Karpas-422 (cell line): ENCODE data around the gene RBM24. TPM values are rescaled to one million over a fixed set of nuclear protein-coding genes. Genes with fewer than 3 reads are reported as not detected.

Experiments used
- DNase-seq: peaks from one replicate; pipeline ENCODE4 v3.0.0-alpha.2; 2015
- H2AFZ ChIP-seq: fragments of 200-600 bp; sonication (generic); 2 replicates; pipeline ENCODE4 v1.6.1; 2014; ENCODE audit warnings: antibody characterized with exemption, low read length, mixed read lengths
- H3K27ac ChIP-seq: fragments of 200-600 bp; sonication (generic); 2 replicates; pipeline ENCODE4 v1.5.1; 2014; ENCODE audit warnings: mild to moderate bottlenecking, low read length, moderate library complexity
- H3K27me3 ChIP-seq: fragments of 200-600 bp; sonication (generic); 2 replicates; pipeline ENCODE4 v1.6.1; 2014; ENCODE audit warnings: low read length, mixed read lengths
- H3K36me3 ChIP-seq: fragments of 200-600 bp; sonication (generic); 2 replicates; pipeline ENCODE4 v1.6.1; 2014; ENCODE audit warnings: low read length, mixed read lengths; ENCODE audit not compliant: insufficient read depth
- H3K4me1 ChIP-seq: fragments of 200-600 bp; sonication (generic); 2 replicates; pipeline ENCODE4 v1.6.1; 2014; ENCODE audit warnings: mild to moderate bottlenecking, low read length, mixed read lengths
- H3K4me2 ChIP-seq: fragments of 200-600 bp; sonication (generic); 2 replicates; pipeline ENCODE4 v1.6.1; 2014; ENCODE audit warnings: low read length, low read depth, mild to moderate bottlenecking; ENCODE audit not compliant: poor library complexity, severe bottlenecking
- H3K4me3 ChIP-seq: fragments of 200-600 bp; sonication (generic); 2 replicates; pipeline ENCODE4 v1.5.1; 2014; ENCODE audit warnings: mild to moderate bottlenecking, antibody characterized with exemption, low read length, mixed read lengths
- H3K79me2 ChIP-seq: fragments of 200-600 bp; sonication (generic); 2 replicates; pipeline ENCODE4 v1.6.1; 2014; ENCODE audit warnings: mild to moderate bottlenecking, low read length, mixed read lengths
- H3K9ac ChIP-seq: fragments of 200-600 bp; sonication (generic); 2 replicates; pipeline ENCODE4 v1.6.0; 2014; ENCODE audit warnings: low read length
- H3K9me2 ChIP-seq: fragments of 200-600 bp; sonication (generic), shearing (Covaris generic); replicated peaks from 2 replicates; pipeline ENCODE4 v1.6.0; 2014; ENCODE audit warnings: mild to moderate bottlenecking, low read length, moderate library complexity; ENCODE audit not compliant: insufficient read depth
- H3K9me3 ChIP-seq: fragments of 300-700, 200-600 bp; sonication (generic); 2 replicates; pipeline ENCODE4 v1.6.1; 2014; ENCODE audit warnings: low read length, mixed read lengths
- H4K20me1 ChIP-seq: fragments of 200-600 bp; sonication (generic); 2 replicates; pipeline ENCODE4 v1.6.1; 2014; ENCODE audit warnings: mild to moderate bottlenecking, antibody characterized with exemption, low read length, low read depth; ENCODE audit not compliant: insufficient read depth
- total RNA-seq: library from RNA; depleted of rRNA; stranded (reverse); fragments of >200 nt; shearing (Covaris generic); gene quantifications from 2 replicates; pipeline ENCODE4 v1.2.3, GENCODE V29; 2014; ENCODE audit warnings: low replicate concordance

The RBM24 gene
- total RNA-seq, 1 experiment from 2014 or later = not detected

GRCh38 chr6:17258749-17259148 is 22.4 kb upstream of the RBM24 start:
- Histone ChIP-seq H3K9me3 (no peaks in the 10 kb centered on the region), H3K4me2 (no peak overlapping the region), H3K27ac (no peak overlapping the region), H3K9me2 (no peaks in the 10 kb centered on the region), H3K4me1 (no peaks in the 10 kb centered on the region), H3K36me3 (no peaks in the 10 kb centered on the region), H3K27me3 (no peaks in the 10 kb centered on the region), H3K79me2 (no peaks in the 10 kb centered on the region), H4K20me1 (no peaks in the 10 kb centered on the region), H3K9ac (no peak overlapping the region), H2AFZ (no peak overlapping the region), H3K4me3 (no peak overlapping the region)
- no peak for DNase-seq

DNA sequence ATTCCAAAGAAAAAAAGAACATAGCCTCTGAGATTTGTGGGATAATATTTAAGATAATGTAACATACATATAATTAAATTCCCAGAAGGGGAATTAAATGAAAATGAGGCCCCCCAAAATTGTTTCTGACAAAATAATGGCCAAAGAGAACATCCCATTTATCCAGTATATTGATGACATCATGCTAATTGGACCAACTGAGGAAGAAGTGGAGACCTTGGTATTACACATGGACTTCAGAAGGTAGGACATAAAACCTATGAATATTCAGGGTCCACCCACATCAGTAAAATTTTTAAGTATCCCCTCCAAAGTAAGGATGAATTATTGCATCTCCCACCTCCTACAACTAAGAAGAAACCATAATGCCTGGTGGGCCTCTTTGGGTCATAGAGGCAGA is 15.6 kb upstream of the RBM24 start:
- Histone ChIP-seq H3K9ac (no peak overlapping the region), H3K79me2 (no peaks in the 10 kb centered on the region), H3K4me3 (no peak overlapping the region), H3K4me1 (no peaks in the 10 kb centered on the region), H3K27me3 (no peaks in the 10 kb centered on the region), H4K20me1 (no peaks in the 10 kb centered on the region), H3K9me2 (no peaks in the 10 kb centered on the region), H3K36me3 (no peaks in the 10 kb centered on the region), H3K9me3 (no peaks in the 10 kb centered on the region), H2AFZ (no peak overlapping the region), H3K27ac (no peak overlapping the region), H3K4me2 (no peak overlapping the region)
- no peak for DNase-seq

- Histone ChIP-seq H3K27ac (no peak overlapping the region), H3K9me2 (no peaks in the 10 kb centered on the region), H3K36me3 (no peaks in the 10 kb centered on the region), H2AFZ (no peak overlapping the region), H3K9ac (no peak overlapping the region), H3K4me3 (no peak overlapping the region), H3K4me1 (no peaks in the 10 kb centered on the region), H3K9me3 (no peaks in the 10 kb centered on the region), H4K20me1 (no peaks in the 10 kb centered on the region), H3K4me2 (no peak overlapping the region), H3K79me2 (no peaks in the 10 kb centered on the region), H3K27me3 (no peaks in the 10 kb centered on the region)
- DNase-seq = no peak
These were observed 13.6 kb upstream of the RBM24 start for GRCh38 chr6:17267566-17267965.

DNA sequence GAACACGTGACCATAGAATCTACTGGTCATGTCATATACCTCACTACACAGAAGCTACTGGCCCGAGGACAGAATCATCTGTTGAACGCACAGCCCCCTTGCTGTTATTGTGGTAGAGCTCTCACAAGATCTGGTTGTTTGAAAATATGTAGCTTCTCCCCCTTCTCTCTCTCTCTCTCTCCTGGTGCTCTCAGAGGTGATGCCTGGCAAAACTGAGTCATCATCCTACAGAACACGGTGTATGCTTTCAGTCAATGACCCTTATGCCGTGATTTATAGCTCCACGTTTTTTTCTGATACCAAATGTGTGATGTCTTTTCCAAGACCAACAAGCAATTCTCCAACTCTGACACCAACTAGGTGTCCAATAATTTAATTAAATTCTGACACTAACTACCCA is 13.0 kb upstream of the RBM24 start:
- Histone ChIP-seq H3K9ac (no peak overlapping the region), H3K79me2 (no peaks in the 10 kb centered on the region), H3K4me3 (no peak overlapping the region), H3K9me3 (no peaks in the 10 kb centered on the region), H3K9me2 (no peaks in the 10 kb centered on the region), H3K27me3 (no peaks in the 10 kb centered on the region), H4K20me1 (no peaks in the 10 kb centered on the region), H3K36me3 (no peaks in the 10 kb centered on the region), H3K4me1 (no peaks in the 10 kb centered on the region), H3K27ac (no peak overlapping the region), H3K4me2 (no peak overlapping the region), H2AFZ (no peak overlapping the region)
- no peak for DNase-seq

DNA sequence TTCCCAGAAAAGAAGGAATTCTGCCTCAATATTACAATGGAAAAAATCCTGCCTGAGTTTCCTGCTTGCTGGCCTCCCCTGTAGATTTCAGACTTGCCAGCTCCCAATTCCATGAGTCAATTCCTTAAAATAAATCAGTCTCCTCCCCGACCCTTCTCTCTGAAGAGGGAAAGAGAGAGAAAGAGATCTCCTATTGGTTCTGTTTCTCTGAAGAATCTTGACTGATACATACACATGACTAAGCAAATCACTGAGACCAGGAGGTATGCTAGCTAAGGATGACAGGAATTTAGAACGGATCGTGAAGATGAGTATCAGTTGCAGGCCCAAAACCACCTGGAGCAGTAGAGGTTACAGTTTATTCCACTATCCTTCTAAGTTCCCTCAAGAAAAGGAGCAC is 11.3 kb upstream of the RBM24 start:
- no peaks in the 10 kb centered on the region for H3K36me3 ChIP-seq
- no peak for DNase-seq
- H3K9ac ChIP-seq = no peak overlapping the region

GRCh38 chr6:17271628-17272027 is 9.5 kb upstream of the RBM24 start:
- H3K4me1 ChIP-seq = no peaks in the 10 kb centered on the region
- H3K9me2 ChIP-seq = no peaks in the 10 kb centered on the region
- no peak overlapping the region for H2AFZ ChIP-seq
- DNase-seq = no peak
- no peak overlapping the region for H3K4me3 ChIP-seq
- no peak overlapping the region for H3K9ac ChIP-seq
- no peak overlapping the region for H3K4me2 ChIP-seq
- H4K20me1 ChIP-seq = no peaks in the 10 kb centered on the region
- H3K27ac ChIP-seq = no peak overlapping the region
- H3K36me3 ChIP-seq = no peaks in the 10 kb centered on the region
- no peaks in the 10 kb centered on the region for H3K27me3 ChIP-seq
- H3K79me2 ChIP-seq = no peaks in the 10 kb centered on the region
- no peaks in the 10 kb centered on the region for H3K9me3 ChIP-seq

More for the DNA sequence above, 11.3 kb upstream of the RBM24 start:
- no peaks in the 10 kb centered on the region for H3K79me2 ChIP-seq
- no peak overlapping the region for H3K27ac ChIP-seq
- no peaks in the 10 kb centered on the region for H4K20me1 ChIP-seq
- H2AFZ ChIP-seq = no peak overlapping the region
- H3K4me3 ChIP-seq = no peak overlapping the region
- no peak overlapping the region for H3K4me2 ChIP-seq
- H3K9me3 ChIP-seq = no peaks in the 10 kb centered on the region
- no peaks in the 10 kb centered on the region for H3K27me3 ChIP-seq
- H3K9me2 ChIP-seq = no peaks in the 10 kb centered on the region
- H3K4me1 ChIP-seq = no peaks in the 10 kb centered on the region

DNA sequence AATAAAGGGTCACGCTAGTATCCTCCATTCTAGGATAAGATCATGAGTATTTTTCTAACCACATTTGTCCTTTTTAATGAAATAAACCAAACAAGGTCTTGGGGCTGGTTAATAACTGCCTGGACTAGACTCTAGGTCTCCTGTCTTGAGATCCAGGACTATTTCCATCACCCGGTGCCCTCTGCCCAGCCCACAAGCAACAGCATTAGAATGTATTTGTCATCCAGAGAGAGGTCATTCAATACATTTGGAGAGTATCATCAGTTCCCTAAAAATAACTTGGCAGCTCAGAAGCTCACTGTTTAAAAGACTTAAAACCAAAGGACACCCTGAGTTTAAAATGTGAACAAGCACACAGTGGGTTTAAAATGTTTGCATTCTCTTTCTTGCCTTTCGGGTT is 4.4 kb upstream of the RBM24 start:
- no peaks in the 10 kb centered on the region for H3K4me1 ChIP-seq
- no peaks in the 10 kb centered on the region for H3K79me2 ChIP-seq
- H2AFZ ChIP-seq = no peak overlapping the region
- H3K9ac ChIP-seq = no peak overlapping the region
- H3K36me3 ChIP-seq = no peaks in the 10 kb centered on the region
- no peaks in the 10 kb centered on the region for H3K9me3 ChIP-seq
- no peak overlapping the region for H3K27ac ChIP-seq
- DNase-seq = no peak
- H4K20me1 ChIP-seq = no peaks in the 10 kb centered on the region
- H3K4me2 ChIP-seq = no peak overlapping the region
- no peak overlapping the region for H3K4me3 ChIP-seq
- no peaks in the 10 kb centered on the region for H3K27me3 ChIP-seq
- H3K9me2 ChIP-seq = no peaks in the 10 kb centered on the region

GRCh38 chr6:17277256-17277655 is 3.9 kb upstream of the RBM24 start:
- Histone ChIP-seq H3K9me3 (no peaks in the 10 kb centered on the region), H4K20me1 (no peaks in the 10 kb centered on the region), H3K9me2 (no peaks in the 10 kb centered on the region), H3K27me3 (no peaks in the 10 kb centered on the region), H3K9ac (no peak overlapping the region), H3K36me3 (no peaks in the 10 kb centered on the region), H3K4me1 (no peaks in the 10 kb centered on the region), H2AFZ (no peak overlapping the region), H3K4me2 (no peak overlapping the region), H3K4me3 (no peak overlapping the region), H3K27ac (no peak overlapping the region), H3K79me2 (no peaks in the 10 kb centered on the region)
- DNase-seq = no peak
